Activated CD4-positive, alpha-beta T cell treated with anti-CD3 and anti-CD28 coated beads, Interleukin-10, Interleukin-2, amounts not matched to agents 100 ng/mL and 50 ng/mL, durations not matched to agents 16 hours and 8 hours (primary cell): ENCODE results near the gene KRT86.
A peak's percentile ranks its signal among the peaks of the same experiment; 100 is the strongest.
"Not testable (repeated sequence)": the region's sequence is repeated elsewhere in the genome, so short reads cannot be mapped to it uniquely, and the experiment has no call there.

Experiments
- DNase-seq: peaks from one replicate; pipeline ENCODE4 v3.0.0-alpha.2; 2020

The KRT86 gene

DNA sequence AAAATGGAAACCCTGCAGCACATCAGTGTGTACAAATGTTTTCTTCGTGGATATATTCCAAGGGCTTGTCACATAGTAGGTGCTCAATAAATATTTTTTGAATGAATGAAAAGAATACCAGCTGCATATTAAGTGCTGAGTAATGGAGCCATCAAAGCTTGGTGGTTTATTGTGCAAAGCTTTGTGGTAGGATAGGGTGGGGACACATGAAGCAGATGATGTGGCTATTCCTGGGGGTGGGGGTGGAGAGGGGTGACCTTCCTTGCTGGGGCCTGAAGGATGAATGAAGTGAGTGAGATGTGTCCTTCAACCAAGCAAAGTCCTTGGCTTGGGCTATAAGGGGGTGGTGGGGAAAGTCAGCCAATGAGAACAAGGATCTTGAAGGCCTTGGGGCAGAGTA lies 21.2 kb downstream of the KRT86 start:
- no peak for DNase-seq

DNA sequence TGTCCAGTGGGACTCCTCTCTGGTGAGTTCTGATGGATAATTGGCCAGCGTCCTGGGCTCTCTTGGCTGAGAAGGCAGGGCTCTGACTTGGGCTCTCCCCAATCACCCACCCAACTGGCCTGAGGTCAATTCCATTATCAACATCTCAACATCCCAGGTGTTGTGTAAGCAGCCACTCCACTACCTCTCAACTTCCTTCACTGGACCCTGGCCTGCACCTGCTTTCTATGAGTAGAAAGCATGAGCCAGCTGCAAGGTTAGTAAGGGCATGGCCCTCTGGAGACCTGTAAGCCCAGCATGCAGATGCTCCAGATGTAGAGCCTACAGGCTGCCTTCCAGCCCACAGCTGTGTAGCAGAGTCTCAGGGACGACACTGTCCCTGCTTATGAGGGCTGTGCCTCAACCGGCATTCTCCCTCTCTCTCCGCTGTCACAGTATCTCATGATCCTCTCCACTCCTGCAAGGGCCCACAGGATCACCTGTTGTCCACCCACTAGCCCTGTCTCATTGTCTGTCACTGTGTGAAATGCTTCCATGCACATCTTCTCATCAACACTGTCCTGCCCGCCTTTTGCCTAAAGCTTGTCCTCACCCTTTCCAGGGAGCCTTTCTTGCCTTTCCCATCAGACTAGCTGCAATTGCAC lies 22.2 kb downstream of the KRT86 start:
- no peak for DNase-seq

- DNase-seq, result no peak
These were observed 24.3 kb downstream of the KRT86 start for GRCh38 chr12:52298677-52299190.

- no peak for DNase-seq
These were observed 26.6 kb downstream of the KRT86 start for GRCh38 chr12:52300796-52301691.

DNA sequence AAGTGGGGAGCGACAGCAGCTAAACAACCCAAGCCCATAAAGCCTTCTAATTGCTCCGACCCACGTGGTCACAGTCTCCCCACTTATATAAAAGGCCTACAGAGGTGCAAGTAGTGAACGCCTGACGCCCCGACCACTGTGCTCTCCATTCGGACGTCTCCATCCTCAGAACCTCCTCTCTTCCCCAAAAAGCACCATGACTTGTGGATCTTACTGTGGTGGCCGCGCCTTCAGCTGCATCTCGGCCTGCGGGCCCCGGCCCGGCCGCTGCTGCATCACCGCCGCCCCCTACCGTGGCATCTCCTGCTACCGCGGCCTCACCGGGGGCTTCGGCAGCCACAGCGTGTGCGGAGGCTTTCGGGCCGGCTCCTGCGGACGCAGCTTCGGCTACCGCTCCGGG lies 27.3 kb downstream of the KRT86 start:
- not testable (repeated sequence) for DNase-seq

GRCh38 chr12:52302242-52302914 lies 27.9 kb downstream of the KRT86 start:
- not testable (repeated sequence) for DNase-seq

DNA sequence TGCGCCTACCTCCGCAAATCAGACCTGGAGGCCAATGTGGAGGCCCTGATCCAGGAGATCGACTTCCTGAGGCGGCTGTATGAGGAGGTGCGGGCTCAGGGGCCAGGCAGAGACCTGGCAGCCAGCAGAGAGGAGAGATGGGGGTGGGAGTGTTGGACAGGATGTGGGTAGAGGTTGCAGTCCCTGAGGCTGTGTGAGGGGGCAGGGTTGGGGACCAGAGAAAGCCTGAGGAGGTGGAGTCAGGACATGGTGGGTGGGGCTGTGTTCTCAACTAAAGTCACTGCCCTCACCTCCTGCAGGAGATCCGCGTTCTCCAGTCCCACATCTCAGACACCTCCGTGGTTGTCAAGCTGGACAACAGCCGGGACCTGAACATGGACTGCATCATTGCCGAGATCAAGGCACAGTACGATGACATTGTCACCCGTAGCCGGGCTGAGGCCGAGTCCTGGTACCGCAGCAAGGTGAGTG lies 30.5 kb downstream of the KRT86 start:
- peak; percentile 26 for DNase-seq

GRCh38 chr12:52305921-52306705 lies 31.7 kb downstream of the KRT86 start:
- DNase-seq, result no peak

DNA sequence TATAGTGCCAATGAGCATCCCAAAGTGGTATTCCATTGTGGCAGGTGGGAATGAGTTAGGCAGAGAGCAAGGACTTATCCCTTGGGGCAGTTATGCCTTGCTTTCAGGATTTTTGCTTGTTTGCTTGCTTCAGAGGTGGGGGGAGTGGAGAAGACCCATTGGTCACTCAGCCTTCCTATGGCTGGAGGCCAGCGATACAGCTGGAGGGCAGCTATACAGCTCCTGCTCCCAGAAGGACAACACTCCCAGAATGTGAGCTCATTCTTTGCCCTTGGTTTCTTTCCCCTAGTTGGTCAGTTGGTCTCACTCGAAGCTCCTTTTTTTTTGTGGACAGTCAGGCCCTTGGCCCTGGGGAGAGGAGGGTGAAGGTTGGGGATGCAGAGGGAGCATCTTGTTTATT lies 32.3 kb downstream of the KRT86 start:
- DNase-seq, result no peak

- DNase-seq, result peak; percentile 56
These were observed 33.7 kb downstream of the KRT86 start for GRCh38 chr12:52307836-52308805.

GRCh38 chr12:52308806-52309425 lies 34.5 kb downstream of the KRT86 start:
- no peak for DNase-seq

DNA sequence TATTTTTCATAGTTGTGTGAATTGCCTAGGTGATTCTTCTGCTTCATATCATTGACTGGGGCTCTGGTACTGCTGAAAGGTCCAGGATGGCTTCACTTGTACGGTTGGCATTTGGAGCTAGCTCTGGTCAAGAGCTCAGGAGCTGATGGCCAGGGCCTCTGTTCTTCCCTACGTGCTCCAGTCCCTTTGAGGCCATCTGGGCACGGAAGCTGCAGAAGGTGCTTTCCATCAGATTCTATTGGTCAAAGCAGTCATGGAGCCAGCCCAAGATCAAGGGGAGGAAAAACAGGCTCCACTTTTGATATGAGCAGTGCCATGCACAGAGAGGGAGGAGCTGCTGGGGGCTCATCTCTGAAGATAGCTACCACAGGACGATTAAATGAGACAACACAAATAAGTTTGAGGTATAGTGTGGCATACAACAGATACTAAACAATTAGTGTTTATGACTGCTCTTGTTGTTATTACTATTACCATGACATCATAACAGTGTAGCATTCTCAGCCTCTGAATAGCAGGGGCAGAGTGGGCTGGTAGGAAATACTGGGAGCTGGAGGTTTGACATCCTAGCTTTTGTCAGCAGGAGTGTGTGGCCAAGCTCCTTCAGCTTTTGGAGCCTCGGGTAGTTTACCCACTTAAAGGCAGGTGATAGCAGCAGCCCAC lies 36.3 kb downstream of the KRT86 start:
- DNase-seq, result no peak

- DNase-seq, result no peak
These were observed 36.8 kb downstream of the KRT86 start for GRCh38 chr12:52311285-52311648.

- no peak for DNase-seq
These were observed 37.6 kb downstream of the KRT86 start for GRCh38 chr12:52312086-52312485.

GRCh38 chr12:52313461-52313860 lies 39.0 kb downstream of the KRT86 start:
- no peak for DNase-seq

- no peak for DNase-seq
These were observed 39.5 kb downstream of the KRT86 start for GRCh38 chr12:52313926-52314325.

GRCh38 chr12:52314511-52314910 lies 40.1 kb downstream of the KRT86 start:
- no peak for DNase-seq

GRCh38 chr12:52315721-52316120 lies 41.3 kb downstream of the KRT86 start:
- peak; percentile 50 for DNase-seq

DNA sequence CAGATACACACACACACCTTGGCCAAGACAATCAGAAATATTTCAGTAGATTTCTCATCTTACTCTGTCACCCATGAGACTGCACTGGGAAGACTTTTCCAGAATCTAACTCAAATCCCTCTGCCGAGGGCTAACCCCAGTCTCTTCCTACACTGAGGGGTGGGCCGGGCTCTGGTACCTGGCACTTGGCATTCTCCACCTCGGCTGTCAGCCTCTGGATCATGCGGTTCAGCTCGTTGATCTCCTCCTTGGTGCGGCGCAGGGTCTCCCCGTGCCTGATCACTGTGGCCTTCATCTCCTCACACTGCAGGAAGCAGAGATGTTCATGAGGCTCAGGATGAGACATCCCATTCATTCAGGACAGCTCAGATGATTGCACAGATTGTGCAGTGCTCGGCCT lies 41.8 kb downstream of the KRT86 start:
- DNase-seq, result no peak

DNA sequence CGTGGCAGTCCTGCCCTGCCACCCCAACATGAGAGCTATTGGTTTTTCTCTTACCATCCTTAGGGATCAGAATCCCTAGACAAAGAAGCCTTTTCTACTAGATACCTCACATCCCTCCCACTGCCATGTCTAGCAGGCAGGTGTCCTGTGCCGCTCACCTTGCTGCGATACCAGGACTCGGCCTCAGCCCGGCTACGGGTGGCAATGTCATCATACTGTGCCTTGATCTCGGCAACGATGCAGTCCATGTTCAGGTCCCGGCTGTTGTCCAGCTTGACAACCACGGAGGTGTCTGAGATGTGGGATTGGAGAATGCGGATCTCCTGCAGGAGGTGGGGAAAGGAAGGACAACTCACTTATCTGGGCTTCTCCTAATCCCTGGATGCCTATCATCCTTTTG lies 42.3 kb downstream of the KRT86 start:
- no peak for DNase-seq
